CD1c-positive myeloid dendritic cell (primary cell): ENCODE measurements around the gene BBS9.

Source experiments
- DNase-seq: peaks from one replicate; pipeline ENCODE4 v3.0.0-alpha.2; 2016; ENCODE audit errors: extremely low spot score

BBS9 gene

DNA sequence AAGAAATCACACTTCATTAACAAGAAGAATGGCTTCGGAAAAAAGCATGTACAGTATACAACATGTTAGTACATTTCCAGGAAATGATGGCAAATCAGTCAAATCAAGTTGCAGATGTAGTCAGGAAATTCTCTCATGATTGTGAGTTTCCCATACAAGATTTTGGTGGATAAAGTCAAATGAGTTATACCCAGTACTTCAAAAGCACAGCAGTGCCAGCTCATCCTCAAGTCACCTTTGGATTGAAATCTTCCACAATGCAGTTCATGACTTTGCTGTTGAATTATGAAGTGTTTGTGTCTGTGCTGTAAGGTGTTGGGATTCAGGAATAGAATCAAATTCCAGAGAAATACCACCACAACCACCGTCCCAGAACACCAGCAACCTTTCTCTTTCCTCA is 474.7 kb downstream of the BBS9 start:
- DNase-seq: no peak

DNA sequence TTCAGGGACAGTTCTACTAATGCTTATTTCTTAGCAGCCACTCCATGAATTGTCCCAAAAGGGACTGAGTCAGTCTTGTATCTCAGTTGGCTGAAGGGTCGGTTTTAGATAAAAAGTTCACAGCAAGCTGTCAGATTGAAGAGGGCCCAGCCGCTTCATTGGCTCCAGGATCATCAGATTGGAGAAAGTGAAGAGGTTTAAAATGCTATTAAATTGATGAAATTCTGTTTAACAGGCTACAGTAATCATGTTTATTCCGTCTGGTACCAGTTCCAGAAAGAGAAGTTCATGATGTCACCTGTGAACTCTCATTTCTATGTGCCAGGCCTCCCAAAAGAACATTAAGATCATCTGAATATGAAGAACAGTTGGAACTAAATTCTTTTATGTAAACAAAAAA is 481.6 kb downstream of the BBS9 start:
- no peak for DNase-seq

DNA sequence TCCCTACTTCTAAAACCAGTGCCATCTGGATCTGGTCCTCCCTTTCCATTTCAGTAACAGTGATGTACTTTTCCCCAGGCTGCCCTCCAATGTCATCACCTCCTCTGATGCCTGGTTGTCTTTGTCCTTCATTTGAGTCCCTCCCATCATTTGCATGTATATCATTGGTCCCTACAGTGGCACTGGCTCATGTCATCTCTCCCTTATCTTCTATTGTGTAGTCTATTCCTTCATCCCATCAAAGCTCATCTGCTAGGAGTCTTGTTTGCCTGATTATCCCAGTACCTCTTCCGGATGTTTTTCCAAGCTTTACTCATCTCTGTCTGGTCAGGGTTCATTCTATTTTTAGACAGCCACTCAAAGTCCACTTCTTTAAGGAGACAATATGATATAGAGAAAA is 483.1 kb downstream of the BBS9 start:
- no peak for DNase-seq

DNA sequence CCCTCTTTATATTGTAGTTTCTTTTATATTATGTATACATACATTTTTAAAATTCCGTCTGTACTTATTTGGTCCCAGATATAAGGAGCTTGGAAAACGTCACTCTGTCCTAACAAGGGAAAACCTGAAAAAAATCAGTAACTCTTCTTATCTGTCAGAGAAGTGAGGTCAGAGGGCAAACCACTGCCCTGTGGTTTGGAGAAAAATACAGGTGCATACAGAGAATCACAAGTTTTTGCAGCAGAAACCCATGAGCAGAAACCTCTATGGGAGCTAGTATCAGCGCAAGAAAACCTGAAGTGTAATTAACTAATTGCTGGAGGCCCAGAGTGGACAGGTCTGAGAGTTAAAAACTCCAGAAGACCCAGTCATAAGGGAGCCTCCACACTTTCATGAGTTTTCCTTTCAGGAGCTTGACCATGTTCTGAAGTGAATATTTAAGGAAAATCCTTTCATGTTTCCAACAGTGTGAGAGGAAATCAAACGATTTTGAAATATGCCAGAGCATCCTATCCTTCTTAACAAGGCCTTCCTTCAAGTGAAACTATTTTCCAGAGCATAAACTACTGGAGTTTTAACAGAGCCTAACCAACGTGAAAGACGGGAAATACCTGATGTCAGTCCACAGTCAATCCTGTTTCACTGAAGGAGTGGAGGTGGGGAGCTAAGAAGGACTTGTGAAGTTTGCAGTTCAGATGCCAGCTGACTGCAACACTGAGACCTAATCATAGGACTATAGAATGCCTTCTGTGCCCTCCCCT is 485.2 kb downstream of the BBS9 start:
- no peak for DNase-seq

DNA sequence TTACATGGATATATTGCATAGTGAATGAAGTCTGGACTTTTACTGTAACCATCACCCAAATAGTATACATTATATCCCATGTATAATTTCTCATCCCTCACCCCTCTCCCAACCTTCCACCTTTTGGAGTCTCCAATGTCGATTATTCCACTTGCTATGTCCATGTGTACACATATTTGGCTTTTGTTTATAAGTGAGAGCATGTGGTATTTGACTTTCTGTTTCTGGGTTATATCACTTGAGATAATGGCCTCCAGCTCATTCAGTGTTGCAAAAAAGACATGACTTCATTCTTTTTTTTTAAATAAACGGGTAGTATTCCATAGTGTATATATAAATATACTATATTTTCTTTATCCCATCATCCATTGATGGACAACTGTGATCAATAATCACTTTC is 487.4 kb downstream of the BBS9 start:
- no peak for DNase-seq

DNA sequence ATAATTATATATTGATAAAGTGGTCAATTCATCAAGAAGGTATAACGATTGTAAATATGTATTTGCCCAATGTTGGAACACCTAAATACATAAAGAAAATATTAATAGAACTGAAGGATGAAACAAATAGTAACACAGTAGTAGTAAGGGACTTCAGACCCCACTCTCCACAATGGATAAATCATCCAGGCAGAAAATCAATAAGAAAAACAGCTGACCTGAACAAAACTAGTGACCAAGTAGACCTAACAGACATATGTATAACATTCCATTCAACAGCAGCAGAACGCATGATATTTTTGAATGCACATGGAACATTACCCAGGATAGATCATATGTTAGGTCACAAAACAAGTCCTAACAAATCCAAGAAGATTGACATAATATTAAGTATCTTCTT is 489.9 kb downstream of the BBS9 start:
- DNase-seq: no peak

DNA sequence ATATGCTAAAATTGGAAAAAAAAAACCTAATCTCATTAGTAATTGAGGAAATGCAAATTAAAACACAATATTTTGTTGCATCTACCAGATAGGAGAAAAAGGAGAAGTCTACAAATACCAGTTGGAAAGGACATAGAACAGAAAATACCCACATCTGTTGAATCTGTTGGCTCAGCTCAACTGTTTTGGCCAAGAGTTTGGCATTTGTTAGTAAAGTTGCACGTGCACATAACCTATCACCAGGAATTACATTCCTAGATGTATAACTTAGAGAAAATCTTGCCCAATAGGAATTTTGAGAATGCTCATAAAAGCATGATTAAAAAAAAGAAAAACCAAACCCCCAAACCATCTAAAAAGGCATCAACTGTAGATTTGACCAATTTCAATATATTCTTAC is 493.9 kb downstream of the BBS9 start:
- DNase-seq: no peak

DNA sequence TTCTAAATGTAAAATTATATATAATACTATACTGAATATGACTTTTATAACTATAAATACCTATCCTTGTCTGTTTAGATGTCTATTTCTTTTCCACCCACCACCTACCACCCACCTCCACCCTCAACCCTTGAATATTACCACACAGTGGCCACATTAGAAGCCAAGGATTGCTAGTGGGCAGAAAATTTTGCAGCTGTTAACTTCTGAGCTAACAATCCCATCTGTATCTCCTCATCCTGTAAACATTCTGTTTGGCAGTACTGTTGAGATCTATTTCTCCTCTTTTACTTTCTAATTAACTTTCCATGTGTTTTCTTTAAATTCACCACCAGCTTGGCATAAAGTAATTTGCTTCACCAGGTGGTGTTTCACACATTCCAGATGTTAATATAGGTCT is 494.9 kb downstream of the BBS9 start:
- DNase-seq: no peak

DNA sequence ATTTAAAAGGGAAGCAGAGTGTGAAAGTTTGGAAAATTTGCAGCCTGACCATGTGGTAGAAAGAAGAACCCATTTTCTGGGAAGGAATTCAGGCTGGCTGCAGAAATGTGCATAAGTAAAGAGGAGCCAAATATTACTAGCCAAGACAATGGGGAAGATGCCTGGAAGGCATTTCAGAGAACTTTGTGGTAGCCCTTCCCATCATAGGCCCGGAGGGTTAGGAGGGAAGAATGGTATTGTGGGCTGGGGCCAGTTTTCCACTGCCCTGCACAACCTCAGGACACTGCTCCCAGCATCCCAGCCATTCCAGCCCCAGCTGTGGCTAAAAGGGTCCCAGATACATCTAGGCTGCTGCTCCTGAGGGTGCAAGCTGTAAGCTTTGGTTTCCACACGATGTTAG is 497.5 kb downstream of the BBS9 start:
- no peak for DNase-seq

DNA sequence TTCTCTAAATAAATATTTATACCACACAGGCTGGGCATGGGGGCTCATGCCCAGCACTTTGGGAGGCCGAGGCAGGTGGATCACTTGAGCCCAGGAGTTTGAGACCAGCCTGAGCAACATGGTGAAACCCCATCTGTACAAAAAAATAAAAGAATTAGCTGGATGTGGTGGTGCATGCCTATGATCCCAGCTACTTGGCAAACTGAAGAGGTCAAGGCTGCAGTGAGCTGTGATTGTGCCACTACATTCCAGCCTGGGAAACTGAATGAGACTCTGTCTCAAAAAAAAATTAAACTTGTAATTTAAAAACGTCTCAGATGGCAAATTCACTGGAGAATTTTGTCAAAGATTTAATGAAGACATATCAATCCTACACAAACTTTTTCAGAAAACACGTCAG is 498.4 kb downstream of the BBS9 start:
- DNase-seq: no peak

DNA sequence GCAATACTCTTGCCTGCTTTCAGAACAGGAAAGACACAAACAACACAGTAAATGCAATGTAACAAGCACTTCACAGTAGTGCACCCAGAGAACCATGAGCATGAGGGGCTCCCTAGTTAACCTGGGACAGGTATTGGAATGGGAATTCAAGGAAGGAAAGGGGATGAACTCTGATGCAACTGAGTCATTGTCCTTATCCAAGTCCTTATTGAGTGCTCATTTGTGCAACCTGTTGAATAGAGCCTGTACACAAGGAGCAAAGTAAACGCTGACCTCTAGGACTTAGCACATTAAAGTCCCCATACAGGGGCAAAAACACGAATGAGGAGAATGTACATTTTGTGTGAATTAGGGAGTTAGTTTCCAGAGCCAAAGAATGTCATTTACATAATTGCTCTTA is 499.5 kb downstream of the BBS9 start:
- no peak for DNase-seq

DNA sequence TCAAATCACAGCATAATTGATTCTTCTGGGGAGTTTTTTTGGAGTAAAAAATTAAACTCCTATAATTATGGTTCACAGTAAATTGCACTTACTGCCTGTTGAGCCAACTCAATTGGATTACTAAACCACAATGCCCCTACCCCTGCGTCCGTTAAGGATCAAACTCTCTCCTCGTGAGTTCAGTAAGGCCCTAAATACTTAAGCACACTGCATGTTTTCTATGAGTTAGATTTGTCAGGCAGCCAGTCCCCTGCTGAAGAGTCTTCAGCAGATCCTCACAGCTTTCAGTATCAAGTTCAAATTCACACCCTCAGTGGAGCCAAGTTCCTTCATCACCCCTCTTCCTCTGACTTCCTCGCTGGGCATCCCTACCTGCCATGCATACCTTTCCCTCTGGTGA is 501.0 kb downstream of the BBS9 start:
- DNase-seq: no peak

DNA sequence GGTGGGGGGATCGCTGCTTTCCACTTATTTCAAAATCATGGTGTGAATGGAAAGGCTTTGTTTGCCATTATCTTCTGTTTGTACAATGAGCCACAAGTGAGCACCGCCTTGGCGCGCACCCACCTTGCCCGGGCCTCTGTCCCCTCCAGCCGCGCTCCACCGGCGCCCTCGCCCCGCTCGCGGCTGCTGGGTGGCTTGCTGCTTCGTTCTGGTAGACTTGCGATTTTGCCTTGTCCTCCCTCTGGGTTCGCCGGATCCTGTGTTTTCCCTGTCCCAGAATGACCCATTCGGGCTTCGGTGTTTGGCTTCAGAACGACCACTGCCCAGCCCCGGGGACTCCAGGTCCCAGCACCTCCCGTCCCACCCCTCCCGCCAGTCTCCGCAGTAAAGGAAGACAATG is 503.0 kb downstream of the BBS9 start:
- no peak for DNase-seq

DNA sequence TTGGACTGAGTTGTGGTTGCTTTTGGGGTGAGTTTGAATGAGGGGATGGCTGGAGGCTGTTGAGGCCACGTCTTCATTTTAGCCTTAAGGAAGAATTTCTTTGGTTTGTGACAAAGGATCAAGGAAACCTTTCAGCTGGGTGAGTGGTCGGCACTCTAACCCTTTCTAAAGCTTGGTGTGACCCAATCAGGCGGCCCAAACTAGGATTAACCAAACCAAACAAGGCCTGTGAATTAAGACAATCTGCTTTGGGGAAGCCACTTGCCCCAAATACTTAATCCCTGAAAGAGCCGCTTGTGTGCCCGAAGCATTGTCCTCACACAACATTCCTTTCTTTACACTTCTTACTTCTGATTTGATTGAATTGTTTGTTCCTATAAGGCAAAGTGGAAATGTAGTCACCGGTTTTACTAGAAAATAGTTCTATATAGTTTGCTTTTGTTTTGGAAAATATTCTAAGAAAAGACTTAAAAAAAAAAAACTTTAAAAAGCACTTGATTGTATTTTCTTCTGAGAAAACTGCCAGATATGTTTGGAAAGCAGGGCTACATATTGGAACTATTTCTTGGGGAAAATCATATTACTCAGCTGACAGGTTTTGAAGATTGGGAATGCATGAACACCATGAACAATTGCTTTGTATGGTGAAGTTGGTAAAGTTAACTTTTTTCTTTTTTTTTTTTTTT is 503.6 kb downstream of the BBS9 start:
- no peak for DNase-seq

DNA sequence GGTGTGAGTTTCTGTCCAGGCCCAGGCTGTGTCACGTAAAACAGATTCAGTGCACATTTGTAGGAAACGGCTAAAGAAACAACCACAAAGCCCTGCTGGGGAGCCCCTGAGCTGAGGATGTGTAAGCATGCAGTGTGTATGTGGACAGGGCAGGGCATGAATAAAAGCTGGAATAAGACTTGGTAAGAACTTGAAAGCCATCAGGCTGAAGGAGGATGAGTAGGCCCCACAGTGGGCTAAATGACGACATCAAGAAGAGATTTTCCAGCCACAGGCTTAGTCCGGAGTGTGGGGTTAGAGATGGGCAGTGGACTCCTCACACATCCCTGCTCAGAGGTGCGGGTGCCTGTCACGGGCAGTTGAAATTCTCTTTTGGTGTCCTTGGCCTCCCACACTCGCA is 505.2 kb downstream of the BBS9 start:
- no peak for DNase-seq

DNA sequence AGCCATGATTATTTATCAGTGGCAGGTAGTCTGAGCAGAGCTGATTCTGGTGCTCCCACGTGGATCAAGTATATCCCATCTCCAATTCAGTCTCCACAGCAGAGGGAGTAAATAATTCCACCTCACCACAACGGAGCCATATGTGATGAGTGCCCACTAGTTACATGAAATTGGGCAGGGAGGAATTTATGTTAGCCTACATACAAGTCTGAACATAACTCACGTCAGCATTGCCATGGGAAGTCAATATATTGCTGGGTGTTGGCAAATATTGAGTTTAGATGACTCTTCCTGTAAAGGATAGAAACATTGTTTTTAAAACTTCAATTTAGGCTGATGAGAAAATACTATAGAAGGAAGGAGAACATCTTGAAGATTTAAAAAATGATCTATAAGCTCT is 507.0 kb downstream of the BBS9 start:
- no peak for DNase-seq

DNA sequence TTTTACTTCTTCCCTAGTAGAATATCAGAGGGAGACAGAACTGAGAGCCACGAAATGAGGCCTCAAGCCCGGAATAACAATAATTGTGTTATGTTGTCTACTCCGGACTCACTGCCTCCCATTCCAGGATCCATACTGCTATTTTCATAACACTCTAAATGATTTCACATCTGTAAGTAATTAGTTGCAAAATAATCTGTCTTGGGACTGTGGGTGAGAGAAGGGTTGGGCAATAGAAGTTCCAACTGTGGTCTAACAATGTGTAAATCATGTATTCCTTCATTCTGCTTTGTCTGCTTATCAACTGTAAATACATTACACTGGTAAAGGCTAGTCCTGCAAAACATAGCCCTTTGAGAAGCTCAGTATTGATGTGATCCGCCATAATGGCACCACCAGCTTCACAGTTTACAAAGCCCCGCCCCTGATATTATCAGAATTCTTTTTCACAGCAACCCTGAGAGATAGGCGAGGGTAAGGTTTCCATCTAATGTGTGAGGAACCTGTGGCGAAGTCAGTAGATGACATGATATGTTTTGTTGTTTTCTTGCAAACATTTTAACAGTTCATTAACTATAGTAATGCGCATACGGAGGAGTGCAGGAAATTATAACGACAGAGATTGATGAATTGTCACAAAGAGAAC is 510.3 kb downstream of the BBS9 start:
- DNase-seq: no peak

DNA sequence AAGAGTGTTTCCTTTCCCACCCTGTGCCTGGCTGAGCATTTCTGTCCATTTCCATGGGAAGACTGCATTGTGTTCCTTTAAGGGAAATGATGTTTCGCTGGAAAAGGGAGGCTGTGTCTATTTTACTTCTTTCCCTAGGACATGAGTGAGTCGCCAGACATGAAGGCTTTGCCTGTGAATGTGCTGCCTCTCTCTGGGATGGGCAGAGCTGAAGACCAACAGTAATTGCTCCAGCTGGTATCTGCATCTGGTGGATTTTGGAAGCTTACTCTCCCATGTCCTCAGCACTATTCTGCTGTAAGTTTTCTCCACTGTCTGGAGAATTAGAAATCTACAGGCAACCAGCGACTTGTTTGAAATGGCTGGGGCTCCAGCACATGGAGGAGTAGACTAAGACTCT is 511.4 kb downstream of the BBS9 start:
- no peak for DNase-seq

DNA sequence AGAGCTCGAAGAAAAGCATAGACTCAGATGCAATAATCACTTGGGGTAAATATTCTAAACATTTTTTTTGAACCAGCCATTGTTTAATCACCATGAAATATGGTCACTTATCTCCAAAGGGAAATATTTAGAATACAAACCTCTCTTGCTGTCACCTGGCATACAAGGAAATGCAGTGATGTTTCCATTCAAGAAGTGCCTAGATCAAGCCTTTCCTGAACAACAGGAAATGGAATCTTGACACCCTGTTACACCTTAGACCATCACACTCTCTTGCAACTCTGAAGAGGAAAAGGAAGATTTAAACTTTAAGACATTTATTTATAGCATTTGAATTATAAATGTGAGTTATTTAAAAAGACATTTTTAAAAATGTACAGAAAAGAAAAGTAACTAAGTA is 512.9 kb downstream of the BBS9 start:
- DNase-seq: no peak

DNA sequence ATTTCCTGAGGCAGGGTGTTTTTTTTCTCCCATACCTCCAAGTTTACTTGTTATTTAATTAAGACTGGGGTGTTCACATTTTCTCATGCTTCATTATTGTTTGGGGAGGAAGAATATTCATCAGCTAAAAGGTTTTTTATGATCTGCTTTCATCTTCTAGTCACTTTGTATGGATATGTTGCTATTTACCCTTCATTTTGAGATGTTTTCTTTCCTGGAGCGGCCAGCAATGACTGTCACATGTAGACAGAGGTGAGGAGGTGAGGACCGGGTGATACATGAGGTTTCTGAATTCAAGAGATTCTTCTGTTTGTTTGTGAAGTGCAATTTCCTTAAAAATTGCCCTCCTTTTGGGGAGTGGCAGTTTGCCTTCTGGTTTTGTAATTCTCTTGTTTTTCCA is 514.2 kb downstream of the BBS9 start:
- DNase-seq: no peak

DNA sequence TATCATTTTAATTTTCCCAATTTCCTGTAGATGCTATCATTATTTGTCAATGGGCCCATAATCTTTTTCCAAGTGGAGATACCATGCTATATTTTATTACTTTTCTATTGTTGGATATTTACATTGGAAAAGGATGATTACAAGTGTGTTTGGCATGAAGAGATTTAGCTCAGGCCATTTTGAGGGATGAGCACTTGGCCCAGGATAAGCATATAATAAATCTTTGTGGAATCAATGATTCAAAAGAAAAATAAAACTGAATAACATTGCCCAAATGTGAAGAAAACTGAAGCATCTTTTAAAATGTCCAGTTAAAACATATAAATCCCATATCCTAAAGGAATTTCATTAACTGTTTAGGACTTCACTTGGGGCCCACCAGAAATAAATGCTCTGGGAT is 515.1 kb downstream of the BBS9 start:
- DNase-seq: no peak

DNA sequence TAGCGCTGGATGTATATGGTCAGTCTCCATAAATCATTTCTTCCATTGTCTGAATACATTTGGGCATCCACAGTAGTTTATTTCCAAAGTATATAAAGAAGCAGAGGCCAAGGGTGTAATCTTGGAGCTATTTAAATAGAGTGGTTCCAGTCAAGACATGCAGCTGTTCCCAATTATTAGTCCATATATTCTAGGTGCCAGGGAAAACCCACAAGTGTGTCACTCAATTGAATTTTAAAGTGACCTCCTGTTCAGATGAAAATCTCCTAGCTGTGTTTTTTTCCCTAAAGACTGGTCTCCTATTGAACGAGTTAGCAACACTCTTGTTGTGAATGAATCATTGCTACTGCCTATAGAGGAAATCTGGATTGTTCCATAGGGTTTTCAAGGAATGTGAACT is 515.7 kb downstream of the BBS9 start:
- DNase-seq: no peak

DNA sequence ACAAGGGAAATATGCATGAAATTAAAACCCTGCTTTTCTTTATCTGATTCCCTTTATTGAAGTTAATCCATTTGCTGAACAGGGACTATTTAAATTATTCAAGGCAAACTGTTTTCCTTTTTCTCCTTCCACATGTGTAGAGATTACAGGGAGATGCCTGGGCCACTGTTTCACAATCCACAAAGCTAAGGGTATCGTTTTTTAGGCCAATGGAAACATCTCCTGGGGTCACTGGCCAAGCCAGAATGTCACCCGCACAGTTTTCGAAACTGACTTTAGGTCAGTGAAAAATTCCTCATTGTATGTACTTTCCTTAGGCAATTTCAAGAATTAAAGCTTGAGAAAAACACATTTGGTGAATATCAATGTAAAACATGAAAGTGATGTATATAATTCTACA is 516.8 kb downstream of the BBS9 start:
- DNase-seq: no peak
